ENCODE data around the gene MMEL1. TPM values are rescaled to one million over a fixed set of nuclear protein-coding genes. Genes with fewer than 3 reads are reported as not detected.

The MMEL1 gene
- total RNA-seq, 1 experiment from 2014 or later, result 4.9 TPM

GRCh38 chr1:2641381-2642130 lies 8.7 kb upstream of the MMEL1 start:
- Histone ChIP-seq H3K27ac (no peak overlapping the region), H3K9me3 (ENCODE audit: insufficient read depth, low read depth) (peaks cover 8% of the 10 kb centered on the region; the same call in 1 of the 2 replicates), H3F3A (ENCODE audit: insufficient read depth, low read depth) (no peaks in the 10 kb centered on the region), H4K20me1 (ENCODE audit: insufficient read depth) (no peaks in the 10 kb centered on the region), H3K4me1 (replicated peaks; ENCODE audit: insufficient read depth) (0 out of 2 replicates have a peak, but pooled peaks cover 5% of the 10 kb centered on the region), H3K4me2 (peak overlapping the region; percentile 85), H3K9me2 (ENCODE audit: insufficient read depth) (no peaks in the 10 kb centered on the region), H3K4me3 (peak overlapping the region; percentile 91; the same call in 1 of the 2 replicates), H3K27me3 (ENCODE audit: insufficient read depth, low read depth) (peaks cover 9% of the 10 kb centered on the region; the same call in 1 of the 2 replicates), H3K79me2 (ENCODE audit: low read depth) (no peaks in the 10 kb centered on the region), H3K36me3 (ENCODE audit: low read depth) (no peaks in the 10 kb centered on the region), H2AFZ (no peak overlapping the region)
- TF ChIP-seq EZH2 (IDR thresholded peaks at IDR 0.05; ENCODE audit: low read depth), result no peak
- TF ChIP-seq, protein P1, sequence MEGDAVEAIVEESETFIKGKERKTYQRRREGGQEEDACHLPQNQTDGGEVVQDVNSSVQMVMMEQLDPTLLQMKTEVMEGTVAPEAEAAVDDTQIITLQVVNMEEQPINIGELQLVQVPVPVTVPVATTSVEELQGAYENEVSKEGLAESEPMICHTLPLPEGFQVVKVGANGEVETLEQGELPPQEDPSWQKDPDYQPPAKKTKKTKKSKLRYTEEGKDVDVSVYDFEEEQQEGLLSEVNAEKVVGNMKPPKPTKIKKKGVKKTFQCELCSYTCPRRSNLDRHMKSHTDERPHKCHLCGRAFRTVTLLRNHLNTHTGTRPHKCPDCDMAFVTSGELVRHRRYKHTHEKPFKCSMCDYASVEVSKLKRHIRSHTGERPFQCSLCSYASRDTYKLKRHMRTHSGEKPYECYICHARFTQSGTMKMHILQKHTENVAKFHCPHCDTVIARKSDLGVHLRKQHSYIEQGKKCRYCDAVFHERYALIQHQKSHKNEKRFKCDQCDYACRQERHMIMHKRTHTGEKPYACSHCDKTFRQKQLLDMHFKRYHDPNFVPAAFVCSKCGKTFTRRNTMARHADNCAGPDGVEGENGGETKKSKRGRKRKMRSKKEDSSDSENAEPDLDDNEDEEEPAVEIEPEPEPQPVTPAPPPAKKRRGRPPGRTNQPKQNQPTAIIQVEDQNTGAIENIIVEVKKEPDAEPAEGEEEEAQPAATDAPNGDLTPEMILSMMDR (conservative IDR thresholded peaks at IDR 0.05), result no peak
- intact Hi-C loops (cut with micrococcal nuclease; ENCODE audit: unreplicated experiment), result loop anchor here (10.0 kb wide), 3 partner anchors 57 to 227 kb away; partner anchors contain the start of genes PEX10 and PRXL2B
- ChIA-PET CTCF (no interaction called here), POLR2A (ENCODE audit: unreplicated experiment) (no interaction called here)
- DNase-seq, result no peak
- BruUV-seq (replicated peaks), result no TSS peak

GRCh38 chr1:2640626-2641025 lies 7.8 kb upstream of the MMEL1 start:
- Histone ChIP-seq H3K79me2 (ENCODE audit: low read depth) (no peaks in the 10 kb centered on the region), H3K9me2 (ENCODE audit: insufficient read depth) (no peaks in the 10 kb centered on the region), H3F3A (ENCODE audit: insufficient read depth, low read depth) (no peaks in the 10 kb centered on the region), H3K4me3 (no peak overlapping the region), H2AFZ (no peak overlapping the region), H3K27me3 (ENCODE audit: insufficient read depth, low read depth) (peaks cover 12% of the 10 kb centered on the region; the same call in 1 of the 2 replicates), H3K4me1 (replicated peaks; ENCODE audit: insufficient read depth) (0 out of 2 replicates have a peak, but pooled peaks cover 5% of the 10 kb centered on the region), H3K36me3 (ENCODE audit: low read depth) (no peaks in the 10 kb centered on the region), H3K4me2 (no peak overlapping the region), H4K20me1 (ENCODE audit: insufficient read depth) (no peaks in the 10 kb centered on the region), H3K27ac (no peak overlapping the region), H3K9me3 (ENCODE audit: insufficient read depth, low read depth) (0 out of 2 replicates have a peak, but pooled peaks cover 5% of the 10 kb centered on the region)
- DNase-seq, result no peak
- no TSS peak for BruUV-seq (replicated peaks)
- CTCF ChIA-PET, result no interaction called here
- POLR2A ChIA-PET (ENCODE audit: unreplicated experiment), result no interaction called here
- TF ChIP-seq EZH2 (IDR thresholded peaks at IDR 0.05; ENCODE audit: low read depth), result no peak
- TF ChIP-seq, protein P1 (conservative IDR thresholded peaks at IDR 0.05), result no peak
- intact Hi-C loops (cut with micrococcal nuclease; ENCODE audit: unreplicated experiment), result loop anchor here (10.0 kb wide), 3 partner anchors 56 to 226 kb away; partner anchors contain the start of genes PEX10 and PRXL2B

DNA sequence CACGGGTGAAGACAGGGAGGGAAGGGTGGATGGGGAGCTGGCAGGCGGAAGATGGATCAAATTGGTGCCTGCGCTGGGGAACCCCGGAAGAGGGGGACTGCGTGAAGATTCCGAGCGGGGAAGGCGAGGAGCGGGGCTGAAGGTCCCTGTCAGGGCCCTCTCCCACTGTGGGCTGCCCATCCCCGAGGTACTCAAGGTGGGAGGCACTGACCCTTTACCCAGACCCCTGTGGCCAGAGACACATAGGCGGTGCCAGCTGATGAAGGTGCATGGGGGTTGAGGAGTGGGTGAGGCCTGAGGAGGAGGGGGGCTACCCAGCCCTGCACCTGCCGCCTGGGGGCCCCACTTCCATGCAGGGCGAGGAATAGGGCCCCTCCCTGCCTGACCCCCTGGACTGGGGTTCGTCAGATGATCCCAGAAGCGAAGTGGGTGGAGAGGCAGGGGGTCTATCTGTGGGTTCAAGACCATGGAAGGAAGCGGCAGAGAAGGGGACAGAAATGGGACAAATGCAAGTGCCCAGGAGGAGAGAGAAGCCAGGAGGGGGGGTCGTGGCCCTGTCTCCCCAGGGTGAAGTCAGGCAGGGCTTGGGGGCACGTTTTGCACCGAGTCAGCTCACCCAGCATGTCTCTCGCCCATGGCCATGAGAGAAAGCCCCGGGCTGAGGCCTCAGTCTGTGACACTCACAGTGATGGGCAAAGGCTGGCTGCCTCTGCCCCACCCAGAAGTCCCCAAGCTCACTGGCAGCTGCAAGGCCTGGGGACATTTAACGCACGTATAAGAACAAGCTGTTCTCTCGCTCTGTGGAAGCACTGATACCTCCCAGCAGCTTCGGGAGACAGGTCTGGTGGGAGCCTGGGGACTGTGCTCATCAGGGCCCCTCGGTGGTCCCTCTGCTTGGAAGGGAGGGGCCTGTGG lies 7.0 kb upstream of the MMEL1 start:
- no TSS peak for BruUV-seq (replicated peaks)
- no peak for DNase-seq
- H3K27ac ChIP-seq, result no peak overlapping the region
- H3K27me3 ChIP-seq (ENCODE audit: insufficient read depth, low read depth), result peaks cover 17% of the 10 kb centered on the region; the same call in 1 of the 2 replicates
- 0 out of 2 replicates have a peak, but pooled peaks cover 5% of the 10 kb centered on the region for H3K9me3 ChIP-seq (ENCODE audit: insufficient read depth, low read depth)
- no peak overlapping the region for H3K4me2 ChIP-seq
- no peak overlapping the region for H2AFZ ChIP-seq
- no peaks in the 10 kb centered on the region for H3K36me3 ChIP-seq (ENCODE audit: low read depth)
- H3K4me1 ChIP-seq (replicated peaks; ENCODE audit: insufficient read depth), result 0 out of 2 replicates have a peak, but pooled peaks cover 5% of the 10 kb centered on the region
- ChIA-PET POLR2A (ENCODE audit: unreplicated experiment) (no interaction called here), CTCF (no interaction called here)
- H4K20me1 ChIP-seq (ENCODE audit: insufficient read depth), result no peaks in the 10 kb centered on the region
- no peak overlapping the region for H3K4me3 ChIP-seq
- intact Hi-C loops (cut with micrococcal nuclease; ENCODE audit: unreplicated experiment), result loop anchor here (10.0 kb wide), 3 partner anchors 55 to 225 kb away; partner anchors contain the start of genes PEX10 and PRXL2B
- H3F3A ChIP-seq (ENCODE audit: insufficient read depth, low read depth), result no peaks in the 10 kb centered on the region
- no peaks in the 10 kb centered on the region for H3K79me2 ChIP-seq (ENCODE audit: low read depth)
- TF ChIP-seq, protein P1 (conservative IDR thresholded peaks at IDR 0.05), result no peak
- TF ChIP-seq EZH2 (IDR thresholded peaks at IDR 0.05; ENCODE audit: low read depth), result no peak
- H3K9me2 ChIP-seq (ENCODE audit: insufficient read depth), result no peaks in the 10 kb centered on the region

All from PC-9 (cell line).